GM19397 (cell line): ENCODE measurements around the gene FGD3.

ENCODE experiments used
- ATAC-seq: cut with Tn5 transposase; IDR thresholded peaks from one replicate; pipeline ENCODE4 v1.9.1; 2021; ENCODE audit warnings: mild to moderate bottlenecking, moderate library complexity; ENCODE audit not compliant: unreplicated experiment

Gene FGD3

DNA sequence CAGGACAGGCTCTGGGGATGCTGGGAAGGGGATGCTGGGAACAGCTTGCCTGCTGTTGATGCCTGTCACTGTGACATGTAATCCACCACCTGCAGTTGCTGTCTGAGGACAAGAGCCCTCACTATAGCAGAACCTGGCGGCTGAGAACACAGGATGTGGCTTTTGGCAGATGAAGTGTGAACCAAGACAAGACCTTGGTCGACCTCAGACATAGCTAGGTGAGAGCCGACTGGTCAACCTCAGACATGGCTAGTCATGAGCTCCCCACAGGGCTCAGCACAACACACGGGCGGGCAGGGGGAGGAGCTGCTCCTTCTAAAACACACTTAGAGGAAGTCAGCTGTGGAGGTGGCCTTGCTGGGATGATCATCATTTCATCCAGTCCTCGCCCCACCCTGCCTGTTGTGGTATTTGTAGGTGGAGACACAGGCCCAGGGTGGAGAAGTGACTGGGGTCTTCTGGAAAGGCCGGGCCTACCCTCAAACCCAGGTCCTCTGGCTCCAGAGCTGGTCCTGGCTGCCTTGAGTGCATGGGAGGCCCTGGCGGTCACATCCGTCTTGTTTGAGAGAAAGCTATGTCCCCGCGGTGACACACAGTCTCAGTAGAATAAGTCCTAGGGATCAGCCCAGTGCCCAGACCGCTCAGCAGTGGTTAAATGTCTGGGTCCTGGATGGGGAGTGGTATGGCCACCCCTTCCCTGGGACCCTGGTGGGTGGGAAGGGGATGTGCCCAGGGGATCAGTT lies 117.2 kb downstream of the FGD3 start:
- ATAC-seq: peak; percentile 90

- no peak for ATAC-seq
These were observed 117.9 kb downstream of the FGD3 start for GRCh38 chr9:93065135-93065720.

DNA sequence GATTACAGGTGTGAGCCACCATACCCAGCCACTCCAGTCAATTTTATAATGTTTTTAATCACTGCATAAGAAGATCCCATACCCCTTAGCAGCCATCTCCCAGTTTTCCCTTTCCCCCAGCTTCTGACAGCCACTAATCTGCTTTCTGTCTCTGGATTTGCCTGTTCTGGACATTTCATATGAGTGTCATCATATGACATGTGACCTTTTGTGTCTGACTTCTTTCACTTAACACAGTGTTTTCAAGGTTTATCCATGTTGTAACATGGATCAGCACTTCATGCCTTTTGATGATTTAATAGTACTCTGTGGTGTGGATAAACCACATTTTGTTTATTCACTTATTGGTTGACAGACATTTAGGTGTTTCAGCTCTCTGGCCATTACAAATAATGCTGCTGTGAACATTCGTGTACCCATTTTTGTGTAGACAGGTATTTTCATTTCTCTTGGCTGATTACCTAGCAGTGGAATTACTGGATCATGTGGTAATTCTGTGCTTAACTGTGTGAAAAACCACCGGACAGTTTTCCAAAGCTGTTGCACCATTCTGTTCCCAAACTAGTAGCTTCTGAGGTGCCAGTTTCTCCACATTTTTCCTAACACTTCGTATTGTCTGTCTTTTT lies 119.8 kb downstream of the FGD3 start:
- no peak for ATAC-seq

DNA sequence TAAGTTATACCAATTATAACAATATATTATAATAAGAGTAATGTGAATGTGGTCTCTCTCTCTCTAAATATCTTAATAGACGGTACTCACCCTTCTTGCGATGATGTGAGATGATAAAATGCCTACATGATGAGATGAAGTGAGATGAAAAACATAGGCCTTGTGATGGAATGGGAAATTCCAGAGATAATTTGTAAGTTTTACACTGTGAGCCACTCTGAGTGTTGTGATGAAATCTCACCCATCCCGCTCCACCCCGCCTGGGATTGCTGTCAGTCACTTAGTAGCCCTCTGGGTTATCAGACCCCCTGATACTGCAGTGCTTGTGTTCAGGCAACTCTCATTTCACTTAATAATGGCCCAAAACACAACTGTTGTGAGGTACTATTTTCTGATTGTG lies 121.6 kb downstream of the FGD3 start:
- ATAC-seq: no peak

DNA sequence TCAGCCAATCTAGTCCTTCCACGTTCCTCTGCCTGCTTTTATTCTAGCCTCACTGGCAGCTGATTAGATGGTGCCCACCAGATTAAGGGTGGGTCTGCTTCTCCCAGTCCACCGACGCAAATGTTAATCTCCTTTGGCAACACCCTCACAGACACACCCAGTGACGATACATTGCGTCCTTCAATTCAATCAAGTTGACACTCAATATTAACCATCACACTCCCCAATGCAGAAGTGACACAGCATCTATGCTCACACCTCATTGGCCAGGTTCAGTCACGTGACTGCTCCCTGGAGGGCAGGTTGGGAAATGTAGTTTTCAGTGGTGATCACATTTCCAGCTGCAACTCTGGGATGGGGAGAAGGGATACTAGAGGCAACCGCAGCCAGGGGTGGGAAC lies 124.1 kb downstream of the FGD3 start:
- ATAC-seq: no peak

GRCh38 chr9:93072383-93072795 lies 125.1 kb downstream of the FGD3 start:
- ATAC-seq: no peak

- no peak for ATAC-seq
These were observed 128.9 kb downstream of the FGD3 start for GRCh38 chr9:93076101-93076791.

- no peak for ATAC-seq
These were observed 129.4 kb downstream of the FGD3 start for GRCh38 chr9:93076792-93077128.

DNA sequence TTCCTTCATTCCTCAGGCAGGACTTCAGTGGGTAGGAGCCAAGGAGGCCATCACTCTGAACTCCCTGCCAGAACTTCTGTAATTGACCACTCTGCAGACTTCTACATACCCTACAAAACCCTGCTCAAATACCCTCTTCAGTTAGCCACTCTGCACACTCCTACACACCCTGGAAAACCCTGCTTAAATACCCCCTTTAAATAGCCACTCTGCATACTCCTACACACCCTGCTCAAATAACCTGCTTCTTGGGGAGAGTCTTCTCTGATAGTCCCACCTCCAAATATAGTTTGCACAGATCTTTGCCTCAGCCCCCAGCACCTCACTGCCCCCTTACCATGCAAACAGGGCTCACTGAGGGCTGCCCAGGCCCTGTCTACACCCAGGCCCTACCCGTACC lies 130.0 kb downstream of the FGD3 start:
- no peak for ATAC-seq

DNA sequence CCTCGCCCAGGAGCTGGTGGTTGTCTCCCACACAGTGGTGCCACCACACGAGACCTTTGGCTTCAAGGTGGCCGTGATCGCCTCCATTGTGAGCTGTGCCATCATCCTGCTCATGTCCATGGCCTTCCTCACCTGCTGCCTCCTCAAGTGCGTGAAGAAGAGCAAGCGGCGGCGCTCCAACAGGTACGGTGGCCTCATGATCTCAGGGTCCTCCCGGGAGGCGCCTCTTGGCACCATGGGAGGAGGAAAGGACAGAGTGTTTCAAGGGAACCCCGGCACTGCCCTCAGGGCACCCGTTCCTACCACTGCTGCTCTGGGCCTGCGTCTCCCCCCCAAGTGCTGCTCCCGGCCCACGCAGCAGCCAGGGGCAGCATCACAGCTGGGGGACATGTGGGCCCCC lies 130.5 kb downstream of the FGD3 start:
- ATAC-seq: no peak

GRCh38 chr9:93079371-93079770 lies 132.0 kb downstream of the FGD3 start:
- ATAC-seq: no peak

DNA sequence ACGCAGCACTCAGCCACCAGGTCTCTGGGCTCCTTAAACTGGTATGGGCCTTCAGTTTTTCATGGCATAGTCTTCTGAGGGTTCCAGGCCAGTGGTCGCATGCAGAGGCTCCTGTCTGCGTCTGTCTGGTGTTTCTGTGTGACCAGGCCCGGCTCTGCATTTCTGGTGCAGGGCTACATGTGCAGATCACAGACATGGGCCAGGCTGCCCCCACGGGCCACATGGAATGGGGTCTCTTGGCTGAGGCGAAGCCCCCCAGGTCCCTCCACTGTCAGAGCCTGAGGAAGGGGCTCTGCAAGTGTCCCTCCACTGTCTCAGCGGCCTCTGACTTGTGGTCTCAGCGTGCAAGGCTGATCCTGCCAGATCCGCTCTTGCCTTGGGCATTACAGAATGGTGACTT lies 133.1 kb downstream of the FGD3 start:
- no peak for ATAC-seq

GRCh38 chr9:93081081-93081529 lies 133.8 kb downstream of the FGD3 start:
- no peak for ATAC-seq

- no peak for ATAC-seq
These were observed 134.6 kb downstream of the FGD3 start for GRCh38 chr9:93081931-93082330.

DNA sequence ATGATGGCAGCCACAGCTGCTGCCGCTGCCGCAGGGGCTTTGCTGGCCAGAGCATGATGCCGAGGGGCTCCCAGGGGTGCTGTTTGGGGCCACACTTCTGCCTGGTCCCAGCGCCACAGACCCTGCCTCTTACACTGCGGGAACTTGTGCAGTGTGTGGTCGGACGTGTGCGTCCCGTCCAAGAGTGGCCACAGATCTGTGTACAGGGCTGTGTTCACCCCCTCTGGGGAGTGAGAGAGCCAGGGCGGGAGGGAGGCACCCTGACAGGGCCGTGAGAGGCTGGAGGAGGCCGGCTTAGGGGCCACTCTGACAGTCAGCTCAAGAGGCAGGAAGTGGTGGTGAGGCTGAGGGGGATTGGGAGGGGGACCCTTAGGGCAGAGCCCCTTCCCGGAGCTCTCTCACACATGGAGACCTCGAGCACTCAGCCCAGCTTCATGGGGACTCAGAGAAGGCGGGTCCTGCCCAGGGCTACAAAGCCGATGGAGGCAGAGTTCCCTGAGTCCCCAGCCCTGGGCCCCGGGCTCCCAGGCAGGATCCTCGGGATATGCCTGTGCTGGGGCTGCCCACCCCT lies 135.6 kb downstream of the FGD3 start:
- ATAC-seq: no peak

- ATAC-seq: no peak
These were observed 136.5 kb downstream of the FGD3 start for GRCh38 chr9:93083592-93084470.

DNA sequence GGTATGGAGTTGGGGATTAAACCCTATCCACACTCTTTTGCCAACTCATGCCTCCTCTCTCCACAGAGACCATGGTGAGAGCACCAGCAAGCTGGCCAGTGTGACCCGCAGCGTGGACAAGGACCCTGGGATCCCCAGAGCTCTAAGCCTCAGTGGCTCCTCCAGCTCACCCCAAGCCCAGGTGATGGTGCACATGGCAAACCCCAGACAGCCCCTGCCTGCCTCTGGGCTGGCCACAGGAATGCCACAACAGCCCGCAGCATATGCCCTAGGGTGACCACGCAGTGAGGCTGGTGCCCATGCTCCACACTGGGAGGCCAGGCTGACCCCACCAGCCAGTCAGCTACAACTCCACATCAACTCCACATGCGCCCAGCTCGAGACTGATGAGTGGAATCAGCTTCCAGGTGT lies 137.2 kb downstream of the FGD3 start:
- no peak for ATAC-seq

GRCh38 chr9:93085676-93086075 lies 138.4 kb downstream of the FGD3 start:
- no peak for ATAC-seq
